Measurements from ENCODE around the gene UBE2U. TPM values are rescaled to one million over a fixed set of nuclear protein-coding genes. Genes with fewer than 3 reads are reported as not detected.
"Not testable (repeated sequence)": the region's sequence is repeated elsewhere in the genome, so short reads cannot be mapped to it uniquely, and the experiment has no call there.

Gene UBE2U
- total and polyA plus RNA-seq, 12 donors: not detected

DNA sequence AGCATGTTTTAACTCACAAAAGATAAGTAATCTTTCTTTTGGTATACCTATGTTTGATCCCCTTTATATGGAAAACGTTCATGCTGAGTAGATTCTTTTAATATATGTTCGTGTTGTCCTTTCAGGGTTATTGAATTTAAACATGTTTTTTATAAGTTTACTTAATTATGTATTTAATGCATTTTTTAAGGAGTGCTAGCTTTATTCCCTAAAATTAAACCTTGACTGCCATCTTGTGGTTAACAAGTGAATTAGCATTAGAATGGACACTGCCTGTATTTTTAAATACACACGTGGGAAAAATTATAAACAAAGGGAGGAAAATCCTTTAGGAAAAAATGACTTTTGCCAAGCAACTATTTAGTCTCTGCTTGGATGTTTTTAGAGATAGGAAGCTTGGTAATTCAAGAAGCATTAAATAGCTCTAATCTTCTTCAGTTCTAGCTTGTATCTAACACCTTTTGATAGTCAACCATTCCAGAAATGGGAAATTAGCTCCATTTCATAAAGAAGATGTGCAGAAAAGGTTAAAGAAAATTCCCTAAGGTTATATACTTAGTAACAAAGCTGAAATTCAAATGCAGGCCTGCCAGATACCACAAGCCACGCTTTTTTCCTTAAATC is 43.0 kb downstream of the UBE2U start:
- no peak overlapping the region for H3K4me3 ChIP-seq
- WGBS, 4 donors: 7 to 13% (median 8%) methylated on average over 4 of the region's 4 CpGs
- no peak overlapping the region for H3K27ac ChIP-seq
- peaks cover 6% of the 10 kb centered on the region for H3K27me3 ChIP-seq
- H3K9me3 ChIP-seq (replicated peaks in 1 of 3): no peaks in the 10 kb centered on the region
- TF ChIP-seq, protein P1, sequence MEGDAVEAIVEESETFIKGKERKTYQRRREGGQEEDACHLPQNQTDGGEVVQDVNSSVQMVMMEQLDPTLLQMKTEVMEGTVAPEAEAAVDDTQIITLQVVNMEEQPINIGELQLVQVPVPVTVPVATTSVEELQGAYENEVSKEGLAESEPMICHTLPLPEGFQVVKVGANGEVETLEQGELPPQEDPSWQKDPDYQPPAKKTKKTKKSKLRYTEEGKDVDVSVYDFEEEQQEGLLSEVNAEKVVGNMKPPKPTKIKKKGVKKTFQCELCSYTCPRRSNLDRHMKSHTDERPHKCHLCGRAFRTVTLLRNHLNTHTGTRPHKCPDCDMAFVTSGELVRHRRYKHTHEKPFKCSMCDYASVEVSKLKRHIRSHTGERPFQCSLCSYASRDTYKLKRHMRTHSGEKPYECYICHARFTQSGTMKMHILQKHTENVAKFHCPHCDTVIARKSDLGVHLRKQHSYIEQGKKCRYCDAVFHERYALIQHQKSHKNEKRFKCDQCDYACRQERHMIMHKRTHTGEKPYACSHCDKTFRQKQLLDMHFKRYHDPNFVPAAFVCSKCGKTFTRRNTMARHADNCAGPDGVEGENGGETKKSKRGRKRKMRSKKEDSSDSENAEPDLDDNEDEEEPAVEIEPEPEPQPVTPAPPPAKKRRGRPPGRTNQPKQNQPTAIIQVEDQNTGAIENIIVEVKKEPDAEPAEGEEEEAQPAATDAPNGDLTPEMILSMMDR (IDR thresholded peaks at IDR 0.05): peak; percentile 62 to 86 (median 75)
- TF ChIP-seq POLR2A (IDR thresholded peaks at IDR 0.05): no peak
- intact Hi-C loops (cut with DNase I): loop anchor here (10.0 kb wide), 2 partner anchors 482 to 572 kb away; no protein-coding TSS in a partner anchor
- DNase-seq: no peak
- H3K4me1 ChIP-seq (replicated peaks in 1 of 2): no peaks in the 10 kb centered on the region
- no peaks in the 10 kb centered on the region for H3K36me3 ChIP-seq (replicated peaks in 1 of 2)

DNA sequence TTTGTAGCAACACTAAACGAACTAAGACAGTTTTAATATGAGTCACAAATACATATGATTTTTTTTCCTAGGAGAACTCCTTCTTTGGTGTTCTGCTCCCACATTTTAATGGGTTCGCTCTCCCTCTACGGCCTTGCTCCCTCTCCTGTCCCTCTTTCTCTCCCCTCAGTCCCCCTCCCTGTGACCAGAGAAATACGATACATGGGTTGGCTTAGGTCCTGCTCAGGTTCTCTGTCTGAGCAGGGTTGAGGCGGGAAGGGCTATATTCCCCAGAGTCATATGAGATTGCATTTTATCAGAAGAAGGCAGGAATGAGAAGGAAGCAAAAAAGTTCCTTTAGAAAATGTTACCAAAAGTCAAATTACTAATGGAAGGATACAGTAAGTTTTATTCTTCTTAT is 44.6 kb downstream of the UBE2U start:
- WGBS, 4 donors: 49 to 56% (median 52%) methylated on average over 5 of the region's 5 CpGs
- intact Hi-C loops (cut with DNase I): loop anchor here (10.0 kb wide), 2 partner anchors 483 to 573 kb away; no protein-coding TSS in a partner anchor
- Histone ChIP-seq H3K27me3 (peaks cover 6% of the 10 kb centered on the region), H3K36me3 (replicated peaks in 1 of 2) (no peaks in the 10 kb centered on the region), H3K9me3 (replicated peaks in 1 of 3) (no peaks in the 10 kb centered on the region), H3K4me3 (no peak overlapping the region), H3K27ac (no peak overlapping the region), H3K4me1 (replicated peaks in 1 of 2) (no peaks in the 10 kb centered on the region)
- TF ChIP-seq, protein P1 (IDR thresholded peaks at IDR 0.05): no peak
- no peak for TF ChIP-seq POLR2A (IDR thresholded peaks at IDR 0.05)
- DNase-seq: no peak

DNA sequence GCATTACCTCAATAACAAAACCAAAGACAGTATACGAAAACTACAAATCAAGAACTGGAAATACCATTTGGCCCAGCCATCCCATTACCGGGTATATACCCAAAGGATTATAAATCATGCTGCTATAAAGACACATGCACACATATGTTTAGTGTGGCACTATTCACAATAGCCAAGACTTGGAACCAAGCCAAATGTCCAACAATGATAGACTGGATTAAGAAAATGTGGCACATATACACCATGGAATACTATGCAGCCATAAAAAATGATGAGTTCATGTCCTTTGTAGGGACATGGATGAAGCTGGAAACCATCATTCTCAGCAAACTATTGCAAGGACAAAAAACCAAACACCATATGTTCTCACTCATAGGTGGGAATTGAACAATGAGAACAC is 47.0 kb downstream of the UBE2U start:
- H3K27ac ChIP-seq; H3K4me3 ChIP-seq; H3K36me3 ChIP-seq (replicated peaks in 1 of 2); H3K27me3 ChIP-seq; DNase-seq; H3K9me3 ChIP-seq (replicated peaks in 1 of 3); intact Hi-C loops (cut with DNase I); H3K4me1 ChIP-seq (replicated peaks in 1 of 2): not testable (repeated sequence)
- 73 to 86% (median 81%) methylated on average over 2 of the region's 2 CpGs for WGBS, 4 donors

DNA sequence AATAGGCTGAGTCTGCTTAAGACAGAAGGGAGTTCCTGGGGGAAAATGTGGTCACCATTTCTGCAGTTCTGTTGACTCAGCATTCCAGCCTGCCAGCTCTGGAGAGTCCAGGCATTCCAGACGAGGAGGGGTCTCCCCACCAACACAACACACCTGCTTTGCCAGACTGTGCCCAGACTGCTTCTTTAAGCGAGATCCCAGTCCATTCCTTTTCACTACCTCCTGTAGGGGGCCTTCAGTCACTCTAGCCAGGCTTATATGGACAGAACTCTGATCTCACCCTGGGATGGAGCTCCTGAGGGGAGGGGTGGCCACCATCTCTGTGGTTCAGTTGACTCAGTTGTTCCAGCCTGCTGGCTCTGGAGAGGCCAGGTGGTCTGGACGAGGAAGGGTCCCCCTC is 48.5 kb downstream of the UBE2U start:
- H3K4me3 ChIP-seq: no peak overlapping the region
- 44 to 83% (median 61%) methylated on average over 1 to 3 of the region's 3 CpGs for WGBS, 4 donors
- no peak overlapping the region for H3K27ac ChIP-seq
- no peak for DNase-seq
- H3K27me3 ChIP-seq: peaks cover 6% of the 10 kb centered on the region
- H3K9me3 ChIP-seq (replicated peaks in 1 of 3): no peaks in the 10 kb centered on the region
- H3K36me3 ChIP-seq (replicated peaks in 1 of 2): no peaks in the 10 kb centered on the region
- no peaks in the 10 kb centered on the region for H3K4me1 ChIP-seq (replicated peaks in 1 of 2)
- intact Hi-C loops (cut with DNase I): loop anchor here in 1 of 2 donors (2.0 kb wide), 1 partner anchor 643 kb away; no protein-coding TSS in a partner anchor
- TF ChIP-seq, protein P1 (IDR thresholded peaks at IDR 0.05): no peak
- TF ChIP-seq POLR2A (IDR thresholded peaks at IDR 0.05): no peak

DNA sequence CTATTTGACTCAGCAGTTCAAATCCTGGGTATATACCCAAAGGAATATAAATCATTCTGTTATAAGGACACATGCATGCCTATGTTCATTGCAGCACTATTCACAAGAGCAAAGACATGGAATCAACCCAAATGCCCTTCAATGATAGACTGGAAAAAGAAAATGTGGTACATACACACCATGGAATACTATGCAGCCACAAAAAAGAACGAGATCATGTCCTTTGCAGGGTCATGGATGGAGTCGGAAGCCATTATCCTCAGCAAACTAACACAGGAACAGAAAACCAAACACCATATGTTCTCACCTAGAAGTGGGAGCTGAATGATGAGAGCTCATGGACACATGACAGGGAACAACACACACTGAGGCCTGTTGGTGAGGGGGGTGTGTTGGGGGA is 53.8 kb downstream of the UBE2U start:
- intact Hi-C loops (cut with DNase I); H3K9me3 ChIP-seq (replicated peaks in 1 of 3); H3K4me1 ChIP-seq (replicated peaks in 1 of 2); DNase-seq; H3K4me3 ChIP-seq; H3K36me3 ChIP-seq (replicated peaks in 1 of 2); H3K27ac ChIP-seq: not testable (repeated sequence)
- H3K27me3 ChIP-seq: peaks cover 11% of the 10 kb centered on the region
- WGBS, 4 donors: 75 to 91% (median 85%) methylated on average over 2 of the region's 2 CpGs

DNA sequence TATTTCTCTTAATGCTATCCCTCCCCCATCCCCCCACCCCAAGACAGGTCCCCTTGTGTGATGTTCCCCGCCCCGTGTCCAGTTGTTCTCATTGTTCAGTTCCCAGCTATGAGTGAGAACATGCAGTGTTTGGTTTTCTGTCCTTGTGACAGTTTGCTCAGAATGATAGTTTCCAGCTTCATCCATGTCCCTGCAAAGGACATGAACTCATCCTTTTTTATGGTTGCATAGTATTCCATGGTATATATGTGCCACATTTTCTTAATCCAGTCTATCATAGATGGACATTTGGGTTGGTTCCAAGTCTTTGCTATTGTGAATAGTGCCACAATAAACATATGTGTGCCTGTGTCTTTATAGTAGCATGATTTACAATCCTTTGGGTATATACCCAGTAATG is 55.0 kb downstream of the UBE2U start:
- H3K4me1 ChIP-seq (replicated peaks in 1 of 2); H3K4me3 ChIP-seq; H3K36me3 ChIP-seq (replicated peaks in 1 of 2); H3K27ac ChIP-seq; H3K9me3 ChIP-seq (replicated peaks in 1 of 3); DNase-seq; intact Hi-C loops (cut with DNase I): not testable (repeated sequence)
- 51 to 100% (median 90%) methylated on average over 2 of the region's 2 CpGs for WGBS, 4 donors
- H3K27me3 ChIP-seq: peaks cover 11% of the 10 kb centered on the region

Data from adrenal gland (tissue), 12 donors.